Measurements from ENCODE around the gene SLC38A3. TPM values are rescaled to one million over a fixed set of nuclear protein-coding genes. Genes with fewer than 3 reads are reported as not detected.
"Not testable (repeated sequence)": the region's sequence is repeated elsewhere in the genome, so short reads cannot be mapped to it uniquely, and the experiment has no call there.

SLC38A3 gene
- total and polyA plus RNA-seq, 2 donors (not counting 1 experiment from before 2014, with no cell fraction given), result not detected

- H3K9me3 ChIP-seq (ENCODE audit: control extremely low read depth in 1 of 3, control insufficient read depth in 2 of 3, insufficient read depth in 1 of 3, low read length in 2 of 3); H3K4me3 ChIP-seq (ENCODE audit: control extremely low read depth in 1 of 5, extremely low read depth in 1 of 5, insufficient read depth in 1 of 5, low read depth in 2 of 5, low read length in 4 of 5); H3K27me3 ChIP-seq (replicated peaks in 1 of 4; ENCODE audit: control extremely low read depth in 1 of 4, control insufficient read depth in 3 of 4, insufficient read depth in 4 of 4, low read length in 3 of 4); H3K9me3 Mint-ChIP-seq (ENCODE audit: insufficient read depth); ATAC-seq (ENCODE audit: low read depth); H3K9ac ChIP-seq (ENCODE audit: low read length); H3K27me3 Mint-ChIP-seq; H2AFZ ChIP-seq (ENCODE audit: insufficient read depth, low read depth, low read length, poor library complexity, severe bottlenecking); intact Hi-C loops (cut with micrococcal nuclease); DNase-seq; H3K4me3 Mint-ChIP-seq: not testable (repeated sequence)
- Histone ChIP-seq H3K36me3 (replicated peaks in 1 of 2; ENCODE audit: control extremely low read depth in 1 of 2, control insufficient read depth in 1 of 2, extremely low read depth in 1 of 2, insufficient read depth in 2 of 2, low read length in 1 of 2) (peaks cover 0 to 53% of the 10 kb centered on the region in 2 experiments), H3K27ac (ENCODE audit: low read length in 2 of 2) (peak overlapping the region in 1 of 2 donors; percentile 86), H3K4me1 (ENCODE audit: control insufficient read depth in 2 of 2, insufficient read depth in 2 of 2, low read length in 2 of 2) (peaks cover 70 to 96% of the 10 kb centered on the region in 2 donors), H4K20me1 (ENCODE audit: control insufficient read depth, insufficient read depth, low read length, poor library complexity, severe bottlenecking) (peaks cover 94% of the 10 kb centered on the region), H3K79me2 (ENCODE audit: control insufficient read depth, insufficient read depth, low read length) (peaks cover 100% of the 10 kb centered on the region), H3K4me2 (replicated peaks; ENCODE audit: low read depth, low read length, poor library complexity, severe bottlenecking) (peak overlapping the region; percentile 24)
- ChIA-PET POLR2A (interaction anchor here (1.2 kb wide), 1 partner anchor 18 kb away, joined by 5 read pairs; no protein-coding TSS in a partner anchor), CTCF (interaction anchor here (1.8 to 27.3 kb wide), 4 partner anchors 4 to 52 kb away, joined by 12 to 596 read pairs (median 305); partner anchors contain the start of genes GNAI2 and GNAT1)
- Mint-ChIP-seq H3K27ac (peak overlapping the region; percentile 83), H3K4me1 (peaks cover 83% of the 10 kb centered on the region)
- WGBS (ENCODE audit: insufficient coverage), result 81% methylated on average over 2 of the region's 6 CpGs
Measured at GRCh38 chr3:50244813-50245212, 39.7 kb downstream of the SLC38A3 start.

- H3K4me3 Mint-ChIP-seq, result peak overlapping the region; percentile 82
- Histone ChIP-seq H2AFZ (ENCODE audit: insufficient read depth, low read depth, low read length, poor library complexity, severe bottlenecking) (no peak overlapping the region), H3K9ac (ENCODE audit: low read length) (peak overlapping the region; percentile 52), H4K20me1 (ENCODE audit: control insufficient read depth, insufficient read depth, low read length, poor library complexity, severe bottlenecking) (peaks cover 94% of the 10 kb centered on the region), H3K4me1 (ENCODE audit: control insufficient read depth in 2 of 2, insufficient read depth in 2 of 2, low read length in 2 of 2) (peaks cover 70 to 96% of the 10 kb centered on the region in 2 donors), H3K4me3 (ENCODE audit: control extremely low read depth in 1 of 5, extremely low read depth in 1 of 5, insufficient read depth in 1 of 5, low read depth in 2 of 5, low read length in 4 of 5) (peak overlapping the region in 3 of 5 experiments; percentile 37 to 50 (median 38)), H3K27me3 (replicated peaks in 1 of 4; ENCODE audit: control extremely low read depth in 1 of 4, control insufficient read depth in 3 of 4, insufficient read depth in 4 of 4, low read length in 3 of 4) (no peaks in the 10 kb centered on the region), H3K4me2 (replicated peaks; ENCODE audit: low read depth, low read length, poor library complexity, severe bottlenecking) (peak overlapping the region; percentile 81), H3K79me2 (ENCODE audit: control insufficient read depth, insufficient read depth, low read length) (peaks cover 100% of the 10 kb centered on the region), H3K27ac (ENCODE audit: low read length in 2 of 2) (peak overlapping the region; percentile 76 to 86), H3K36me3 (replicated peaks in 1 of 2; ENCODE audit: control extremely low read depth in 1 of 2, control insufficient read depth in 1 of 2, extremely low read depth in 1 of 2, insufficient read depth in 2 of 2, low read length in 1 of 2) (peaks cover 0 to 52% of the 10 kb centered on the region in 2 experiments), H3K9me3 (ENCODE audit: control extremely low read depth in 1 of 3, control insufficient read depth in 2 of 3, insufficient read depth in 1 of 3, low read length in 2 of 3) (no peaks in the 10 kb centered on the region)
- no peaks in the 10 kb centered on the region for H3K27me3 Mint-ChIP-seq
- no peak for ATAC-seq (ENCODE audit: low read depth)
- 85% methylated on average over 16 of the region's 16 CpGs for WGBS (ENCODE audit: insufficient coverage)
- H3K9me3 Mint-ChIP-seq (ENCODE audit: insufficient read depth), result no peaks in the 10 kb centered on the region
- ChIA-PET POLR2A (no interaction called here), CTCF (interaction anchor here (3.8 to 27.3 kb wide), 3 partner anchors 3 to 13 kb away, joined by 70 to 596 read pairs (median 596); partner anchors contain the start of gene GNAI2)
- H3K4me1 Mint-ChIP-seq, result peaks cover 83% of the 10 kb centered on the region
- TF ChIP-seq EZH2 (IDR thresholded peaks at IDR 0.05; ENCODE audit: borderline replicate concordance, insufficient read depth, low read depth, low read length, poor library complexity, severe bottlenecking) (no peak), CTCF (IDR thresholded peaks at IDR 0.05) (no peak)
- DNase-seq, result no peak
- H3K27ac Mint-ChIP-seq, result peak overlapping the region; percentile 89
- intact Hi-C loops (cut with micrococcal nuclease), result no loop called here
Measured at GRCh38 chr3:50245251-50245745, 40.2 kb downstream of the SLC38A3 start.

Measured in B cell (primary cell).